Measurements from ENCODE around the gene STAT1. TPM values are rescaled to one million over a fixed set of nuclear protein-coding genes. Genes with fewer than 3 reads are reported as not detected.

Gene STAT1
- total RNA-seq = 10 to 100 TPM; 56.5 to 78.6 (median 74.8) TPM
- long read RNA-seq, donor 1, full-length matches to known transcripts = 81 of 122 reads
- long read RNA-seq, donor 1, partial matches to known transcripts = 26 of 122 reads
- long read RNA-seq, donor 1, other reads (novel, unspliced or antisense) = 15 of 122 reads
- long read RNA-seq, donor 2, full-length matches to known transcripts = 16 of 23 reads
- long read RNA-seq, donor 2, partial matches to known transcripts = 6 of 23 reads
- long read RNA-seq, donor 2, other reads (novel, unspliced or antisense) = 1 of 23 reads

DNA sequence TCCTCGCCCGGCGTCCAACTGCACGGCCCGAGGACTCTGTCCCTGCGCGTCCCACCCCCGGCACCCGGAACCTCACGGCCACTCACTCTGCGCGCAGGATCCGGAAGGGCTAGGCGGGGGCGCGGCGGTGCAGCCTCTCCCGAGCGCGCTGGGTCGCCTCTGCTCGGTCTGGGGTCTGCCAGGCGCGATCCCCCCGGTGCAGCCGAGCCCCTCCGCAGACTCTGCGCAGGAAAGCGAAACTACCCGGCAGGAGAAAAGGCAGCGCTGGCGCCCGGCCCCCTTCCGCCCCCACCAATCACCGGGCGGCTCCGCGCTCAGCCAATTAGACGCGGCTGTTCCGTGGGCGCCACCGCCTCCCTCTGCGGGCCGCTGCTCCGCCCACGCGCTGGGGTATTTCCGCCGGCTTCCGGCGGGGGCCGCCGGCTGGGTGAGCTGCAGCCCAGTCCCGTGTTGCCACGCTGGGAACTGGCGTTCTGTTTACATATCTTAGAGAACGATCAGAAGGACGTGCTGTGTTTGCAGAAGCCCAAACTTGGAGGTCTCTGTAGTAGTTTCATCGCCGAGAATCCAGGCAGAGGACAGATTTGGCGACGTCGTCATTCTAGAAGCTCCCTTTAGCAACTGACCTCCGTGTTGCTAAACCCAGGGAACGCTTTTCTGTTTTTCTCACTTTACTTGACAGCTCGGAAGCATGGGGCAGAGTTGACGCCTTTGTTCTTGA is at the start of gene STAT1:
TSS of gene STAT1 (minus strand) at position 240 of the 721 bp plus-strand sequence. CDS start 4,168 bp downstream, outside the sequence.
- Histone ChIP-seq H3K9me3 (no peaks in the 10 kb centered on the region), H3K4me3 (peak within 1 kb of the TSS; percentile 69), H3K36me3 (ENCODE audit: low read depth) (no peaks in the 10 kb centered on the region), H3K4me1 (ENCODE audit: low read depth) (peaks cover 9% of the 10 kb centered on the region)
- TF ChIP-seq, protein P1, sequence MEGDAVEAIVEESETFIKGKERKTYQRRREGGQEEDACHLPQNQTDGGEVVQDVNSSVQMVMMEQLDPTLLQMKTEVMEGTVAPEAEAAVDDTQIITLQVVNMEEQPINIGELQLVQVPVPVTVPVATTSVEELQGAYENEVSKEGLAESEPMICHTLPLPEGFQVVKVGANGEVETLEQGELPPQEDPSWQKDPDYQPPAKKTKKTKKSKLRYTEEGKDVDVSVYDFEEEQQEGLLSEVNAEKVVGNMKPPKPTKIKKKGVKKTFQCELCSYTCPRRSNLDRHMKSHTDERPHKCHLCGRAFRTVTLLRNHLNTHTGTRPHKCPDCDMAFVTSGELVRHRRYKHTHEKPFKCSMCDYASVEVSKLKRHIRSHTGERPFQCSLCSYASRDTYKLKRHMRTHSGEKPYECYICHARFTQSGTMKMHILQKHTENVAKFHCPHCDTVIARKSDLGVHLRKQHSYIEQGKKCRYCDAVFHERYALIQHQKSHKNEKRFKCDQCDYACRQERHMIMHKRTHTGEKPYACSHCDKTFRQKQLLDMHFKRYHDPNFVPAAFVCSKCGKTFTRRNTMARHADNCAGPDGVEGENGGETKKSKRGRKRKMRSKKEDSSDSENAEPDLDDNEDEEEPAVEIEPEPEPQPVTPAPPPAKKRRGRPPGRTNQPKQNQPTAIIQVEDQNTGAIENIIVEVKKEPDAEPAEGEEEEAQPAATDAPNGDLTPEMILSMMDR (IDR thresholded peaks at IDR 0.05) = peak; percentile 17
- DNase-seq (peak; percentile 94 to 98 (median 96)), ATAC-seq (peak; percentile 98)
- intact Hi-C loops (cut with DNase I, micrococcal nuclease) = no loop called here

DNA sequence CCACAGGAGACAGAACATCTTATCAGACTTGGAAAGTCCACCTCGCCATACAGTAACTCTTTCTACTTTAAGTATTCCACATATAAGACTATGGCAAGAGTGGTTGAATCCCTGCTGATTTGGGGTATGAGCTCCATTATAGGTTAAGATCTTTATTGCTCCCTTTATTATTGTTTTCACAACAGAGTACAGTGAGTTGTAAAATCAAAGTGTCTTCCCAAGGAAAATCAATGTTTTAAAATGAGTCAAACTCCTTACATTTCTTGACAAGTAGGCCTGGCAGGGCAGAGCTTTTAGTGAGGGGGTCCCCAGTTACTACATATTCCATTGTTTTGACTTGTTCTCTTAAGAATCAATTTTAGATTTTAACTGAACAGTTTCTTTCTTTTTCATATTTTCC is 49.6 kb upstream of the STAT1 start:
- Histone ChIP-seq H3K4me1 (ENCODE audit: low read depth) (no peaks in the 10 kb centered on the region), H3K4me3 (no peak overlapping the region), H3K9me3 (no peaks in the 10 kb centered on the region), H3K36me3 (ENCODE audit: low read depth) (no peaks in the 10 kb centered on the region)
- no peak for ATAC-seq
- TF ChIP-seq, protein P1 (IDR thresholded peaks at IDR 0.05) = no peak
- intact Hi-C loops (cut with DNase I, micrococcal nuclease) = no loop called here
- no peak for DNase-seq

DNA sequence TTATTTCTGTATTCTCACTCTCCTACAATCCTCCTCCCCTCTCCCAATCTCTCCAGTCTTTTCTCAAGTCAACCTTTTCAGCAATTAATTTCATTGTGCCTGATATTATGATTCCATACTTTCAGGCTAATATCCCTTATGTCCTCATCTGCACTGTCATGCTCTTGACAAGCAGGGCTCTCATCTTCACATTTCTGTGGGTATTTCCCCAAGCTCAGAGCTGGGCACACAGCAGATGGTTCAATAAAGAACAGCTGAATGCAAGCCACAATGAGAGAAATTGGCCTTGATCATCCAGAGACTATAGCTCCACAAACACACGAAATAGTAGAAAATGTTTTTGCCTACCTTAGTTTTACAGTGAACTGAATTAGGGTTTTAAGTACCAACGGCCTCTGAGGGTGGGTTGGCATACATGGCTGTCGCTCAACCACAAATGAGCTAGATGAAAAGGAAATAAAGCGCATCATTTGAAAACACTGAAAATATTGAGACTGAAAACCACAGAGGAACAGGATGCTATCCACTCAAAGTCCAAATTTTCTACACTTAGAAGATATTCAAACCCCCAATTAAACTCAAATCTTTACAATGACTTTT is 47.5 kb upstream of the STAT1 start:
- ATAC-seq = peak; percentile 27
- Histone ChIP-seq H3K9me3 (no peaks in the 10 kb centered on the region), H3K4me1 (ENCODE audit: low read depth) (no peaks in the 10 kb centered on the region), H3K4me3 (no peak overlapping the region), H3K36me3 (ENCODE audit: low read depth) (no peaks in the 10 kb centered on the region)
- intact Hi-C loops (cut with DNase I, micrococcal nuclease) = no loop called here
- TF ChIP-seq, protein P1 (IDR thresholded peaks at IDR 0.05) = no peak
- DNase-seq = no peak

DNA sequence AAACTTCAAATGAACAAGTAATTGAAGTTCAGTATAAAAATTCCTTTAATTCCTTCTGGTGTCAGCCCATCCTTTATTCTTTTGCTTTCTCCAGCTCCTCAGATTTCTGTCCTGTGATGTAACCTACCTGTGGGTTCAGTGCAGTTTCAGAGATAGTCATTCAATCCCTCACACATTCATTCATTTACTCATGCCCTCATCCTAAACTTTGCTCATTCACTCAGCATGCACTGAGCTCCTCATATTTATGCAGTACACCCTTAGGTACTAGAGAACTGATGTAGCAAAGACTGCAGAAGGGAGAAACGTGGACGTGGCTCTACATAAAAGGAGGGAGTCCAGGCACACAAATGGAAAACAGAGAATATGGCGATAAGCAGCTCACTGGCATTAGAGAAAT is 45.3 kb upstream of the STAT1 start:
- H3K9me3 ChIP-seq = no peaks in the 10 kb centered on the region
- TF ChIP-seq, protein P1 (IDR thresholded peaks at IDR 0.05) = no peak
- intact Hi-C loops (cut with DNase I, micrococcal nuclease) = loop anchor here in 1 of 2 donors (10.0 kb wide), 1 partner anchor 465 kb away; no protein-coding TSS in a partner anchor
- DNase-seq = no peak
- no peaks in the 10 kb centered on the region for H3K36me3 ChIP-seq (ENCODE audit: low read depth)
- H3K4me3 ChIP-seq = no peak overlapping the region
- no peaks in the 10 kb centered on the region for H3K4me1 ChIP-seq (ENCODE audit: low read depth)
- no peak for ATAC-seq

DNA sequence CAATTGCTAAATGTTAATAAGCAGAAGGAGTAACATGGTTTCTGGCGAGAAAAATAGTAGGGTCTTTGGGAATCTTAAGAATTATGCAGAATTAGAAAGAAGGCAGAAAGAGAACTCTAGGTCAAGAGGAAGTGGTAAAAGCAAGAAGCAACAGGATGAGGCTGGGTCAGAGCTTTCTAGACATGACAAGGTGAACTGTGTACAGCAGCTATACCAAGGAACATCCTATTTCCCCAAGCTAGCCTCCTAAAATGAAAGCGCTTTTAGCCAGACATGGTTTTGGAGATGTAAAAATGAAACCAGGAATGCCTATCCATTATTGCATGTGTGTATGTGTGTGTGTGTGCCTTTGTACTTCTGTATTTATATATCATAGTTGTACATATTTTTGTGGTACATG is 42.3 kb upstream of the STAT1 start:
- intact Hi-C loops (cut with DNase I, micrococcal nuclease) = loop anchor here in 1 of 2 donors (10.0 kb wide), 1 partner anchor 469 kb away; no protein-coding TSS in a partner anchor
- Histone ChIP-seq H3K36me3 (ENCODE audit: low read depth) (peaks cover 3% of the 10 kb centered on the region), H3K4me3 (no peak overlapping the region), H3K4me1 (ENCODE audit: low read depth) (peaks cover 5% of the 10 kb centered on the region), H3K9me3 (no peaks in the 10 kb centered on the region)
- TF ChIP-seq, protein P1 (IDR thresholded peaks at IDR 0.05) = no peak
- peak in 1 of 3 donors; percentile 10 for DNase-seq
- ATAC-seq = peak; percentile 63
